GM12864 (cell line): ENCODE data around the gene CTXND1.

Source experiments
- DNase-seq: peaks from one replicate; pipeline ENCODE4 v3.0.0-alpha.2; 2011; ENCODE audit warnings: low read depth
- H3K4me3 ChIP-seq: 2 replicates; pipeline ENCODE4 v1.5.1; 2011; ENCODE audit warnings: mild to moderate bottlenecking, low read depth, low read length, control low read depth
- CTCF ChIP-seq: IDR thresholded peaks from 2 replicates; pipeline ENCODE4 v1.5.1; 2011; ENCODE audit warnings: low read depth, mild to moderate bottlenecking, moderate library complexity, low read length, control low read depth, inconsistent platforms; ENCODE audit errors: missing control alignments

CTXND1 gene

GRCh38 chr15:80246425-80246894, 5.6 kb downstream of the CTXND1 start:
- H3K4me3 ChIP-seq: no peak overlapping the region
- DNase-seq: no peak
- no peak for TF ChIP-seq CTCF

GRCh38 chr15:80242802-80243201, 9.2 kb downstream of the CTXND1 start:
- no peak for DNase-seq
- H3K4me3 ChIP-seq: no peak overlapping the region
- no peak for TF ChIP-seq CTCF

GRCh38 chr15:80242132-80242769, 9.8 kb downstream of the CTXND1 start:
- TF ChIP-seq CTCF: peak; percentile 83
- no peak for DNase-seq
- H3K4me3 ChIP-seq: no peak overlapping the region

GRCh38 chr15:80241508-80241907, 10.5 kb downstream of the CTXND1 start:
- no peak for TF ChIP-seq CTCF
- no peak overlapping the region for H3K4me3 ChIP-seq
- no peak for DNase-seq

- TF ChIP-seq CTCF: no peak
- H3K4me3 ChIP-seq: no peak overlapping the region
- DNase-seq: no peak
These were observed 11.7 kb downstream of the CTXND1 start for GRCh38 chr15:80240276-80240675.

GRCh38 chr15:80234883-80235282, 17.1 kb downstream of the CTXND1 start:
- TF ChIP-seq CTCF: peak; percentile 89
- H3K4me3 ChIP-seq: no peak overlapping the region
- DNase-seq: peak; percentile 21

- TF ChIP-seq CTCF: no peak
- DNase-seq: no peak
- H3K4me3 ChIP-seq: no peak overlapping the region
These were observed 18.4 kb downstream of the CTXND1 start for GRCh38 chr15:80233581-80233980.
